ENCODE data around the gene TSPYL2.

GRCh38 chrX:53036149-53036548, 46.0 kb upstream of the TSPYL2 start:
- TF ChIP-seq CTCF (IDR thresholded peaks at IDR 0.05): no peak
- TF ChIP-seq POLR2A (IDR thresholded peaks at IDR 0.05): no peak
- no peak for TF ChIP-seq EP300 (IDR thresholded peaks at IDR 0.05)
